A549 (cell line): ENCODE measurements around the gene CERS2.

Experiments
- BHLHE40 ChIP-seq: IDR thresholded peaks from 2 replicates; pipeline ENCODE4 v1.6.1; 2012; ENCODE audit warnings: low read depth, low read length, inconsistent platforms
- CBX2 ChIP-seq: fragments of 200-600 bp; sonication (generic); IDR thresholded peaks from 2 replicates; pipeline ENCODE4 v1.6.1; 2016; ENCODE audit warnings: low read depth, mild to moderate bottlenecking, borderline replicate concordance
- CHD4 ChIP-seq: fragments of 200-600 bp; sonication (generic); IDR thresholded peaks from 2 replicates; pipeline ENCODE4 v1.6.1; 2016; ENCODE audit warnings: antibody characterized with exemption, mild to moderate bottlenecking, borderline replicate concordance
- CTCF ChIP-seq: fragments of >200 bp; sonication (Bioruptor Twin); formaldehyde crosslinking; IDR thresholded peaks from 3 replicates; pipeline ENCODE4 v1.5.1; 2016
- HOXA7 ChIP-seq: fragments of 250-450 bp; sonication (Bioruptor Pico); IDR thresholded peaks from 2 replicates; pipeline ENCODE4 v1.5.0; 2020; ENCODE audit warnings: mild to moderate bottlenecking, moderate library complexity
- POLR2A ChIP-seq: IDR thresholded peaks from 2 replicates; pipeline ENCODE4 v1.6.1; 2012; ENCODE audit warnings: mild to moderate bottlenecking, low read length
- RAD21 ChIP-seq, 2 experiments: fragments of >200 bp in 1 of 2; sonication (Bioruptor Twin) in 1 of 2; formaldehyde crosslinking in 1 of 2; IDR thresholded peaks in 1 of 2; conservative IDR thresholded peaks in 1 of 2; 2 replicates in 1 of 2; 3 replicates in 1 of 2; pipeline ENCODE4 v1.6.1; 2012 to 2018; ENCODE audit warnings: inconsistent platforms in 1 of 2
- RARB ChIP-seq: fragments of 250-450 bp; sonication (Bioruptor Pico); IDR thresholded peaks from 2 replicates; pipeline ENCODE4 v1.8.0; 2021; ENCODE audit warnings: mild to moderate bottlenecking, moderate library complexity

GRCh38 chr1:151009674-151010345 is 35.2 kb upstream of the CERS2 start:
- TF ChIP-seq CTCF, result no peak
- TF ChIP-seq POLR2A, result no peak
- TF ChIP-seq CHD4, result no peak
- TF ChIP-seq RARB (CRISPR knock-in tag), result no peak
- no peak for TF ChIP-seq RAD21 (conservative IDR thresholded peaks at IDR 0.05 in 1 of 2, IDR thresholded peaks at IDR 0.05 in 1 of 2)
- no peak for TF ChIP-seq HOXA7 (CRISPR knock-in tag)
- TF ChIP-seq BHLHE40, result no peak
- no peak for TF ChIP-seq CBX2
